PC-3 (cell line): ENCODE data around the gene GADD45B. TPM values are rescaled to one million over a fixed set of nuclear protein-coding genes. Genes with fewer than 3 reads are reported as not detected.
"Not testable (repeated sequence)": the region's sequence is repeated elsewhere in the genome, so short reads cannot be mapped to it uniquely, and the experiment has no call there.

Experiments used
- ATAC-seq: fragments of 200-7000 bp; cut with Tn5 transposase; 2 replicates; pipeline ENCODE4 v1.9.1; 2020; ENCODE audit warnings: mild to moderate bottlenecking, moderate library complexity
- BruUV-seq: library from RNA; stranded (reverse); fragments of 400-500 nt; replicated peaks from 2 replicates; lab custom pipeline; 2021; lab: Mats Ljungman, UMichigan
- CTCF ChIA-PET: fragments of 300-600 bp; sonication (Branson Sonifier 250); formaldehyde crosslinking; loops from one replicate; lab custom pipeline; 2022; ENCODE audit warnings: antibody characterized with exemption; lab: Charles Lee
- POLR2A ChIA-PET: fragments of 300-600 bp; sonication (Branson Sonifier 250); formaldehyde crosslinking; loops from one replicate; lab custom pipeline; 2022; ENCODE audit warnings: antibody characterized with exemption; ENCODE audit not compliant: unreplicated experiment; lab: Charles Lee
- DNase-seq: peaks from one replicate; pipeline ENCODE4 v3.0.0-alpha.2; 2015
- H2AFZ ChIP-seq: fragments of 300-600 bp; sonication (generic); 2 replicates; pipeline ENCODE4 v1.6.0; 2016; ENCODE audit warnings: antibody characterized with exemption, low read length
- H3F3A ChIP-seq: fragments of 300-600 bp; sonication (generic); one replicate; pipeline ENCODE4 v1.6.0; 2017; ENCODE audit warnings: antibody characterized with exemption, low read length, control low read depth, mild to moderate bottlenecking; ENCODE audit not compliant: unreplicated experiment
- H3K27ac ChIP-seq: fragments of 300-600 bp; sonication (generic); 2 replicates; pipeline ENCODE4 v1.5.1; 2016; ENCODE audit warnings: mild to moderate bottlenecking, low read length
- H3K27me3 ChIP-seq: fragments of 300-600 bp; sonication (generic); 2 replicates; pipeline ENCODE4 v1.6.1; 2016; ENCODE audit warnings: low read length, mixed read lengths
- H3K36me3 ChIP-seq: fragments of 300-600 bp; sonication (generic); 2 replicates; pipeline ENCODE4 v1.6.1; 2016; ENCODE audit warnings: low read depth, mixed run types, low read length, mixed read lengths
- H3K4me1 ChIP-seq: fragments of 300-600 bp; sonication (generic); 2 replicates; pipeline ENCODE4 v1.5.1; 2016; ENCODE audit warnings: low read length; ENCODE audit not compliant: insufficient read depth
- H3K4me2 ChIP-seq: fragments of 300-600 bp; sonication (generic); 2 replicates; pipeline ENCODE4 v1.6.0; 2016; ENCODE audit warnings: low read length
- H3K4me3 ChIP-seq: fragments of 300-600 bp; sonication (generic); 2 replicates; pipeline ENCODE4 v1.5.1; 2016; ENCODE audit warnings: mild to moderate bottlenecking, low read length, mixed read lengths
- H3K79me2 ChIP-seq: fragments of 300-600 bp; sonication (generic); 2 replicates; pipeline ENCODE4 v1.6.1; 2017; ENCODE audit warnings: low read length, mixed read lengths
- H3K9ac ChIP-seq: fragments of 300-600 bp; sonication (generic); 2 replicates; pipeline ENCODE4 v1.6.0; 2016; ENCODE audit warnings: mild to moderate bottlenecking, low read length
- H3K9me2 ChIP-seq: fragments of 300-600 bp; sonication (generic); replicated peaks from 2 replicates; pipeline ENCODE4 v1.6.1; 2016; ENCODE audit warnings: mixed run types, low read length, mixed read lengths
- H3K9me3 ChIP-seq: fragments of 300-600 bp; sonication (generic); 2 replicates; pipeline ENCODE4 v1.6.1; 2016; ENCODE audit warnings: low read length, mixed read lengths
- H4K20me1 ChIP-seq: fragments of 300-600 bp; sonication (generic); 2 replicates; pipeline ENCODE4 v1.6.1; 2016; ENCODE audit warnings: low read length, mixed read lengths
- CTCF ChIP-seq: fragments of 300-600 bp; sonication (generic); conservative IDR thresholded peaks from 2 replicates; pipeline ENCODE4 v1.5.1; 2017; ENCODE audit warnings: antibody characterized with exemption, low read depth, mild to moderate bottlenecking, low read length
- EZH2 ChIP-seq: fragments of 300-600 bp; sonication (generic); IDR thresholded peaks from one replicate; pipeline ENCODE4 v1.6.1; 2017; ENCODE audit warnings: antibody characterized with exemption, mild to moderate bottlenecking, low read length; ENCODE audit not compliant: unreplicated experiment
- EZH2phosphoT487 ChIP-seq: fragments of 300-600 bp; sonication (generic); IDR thresholded peaks from 2 replicates; pipeline ENCODE4 v1.6.1; 2018; ENCODE audit warnings: mild to moderate bottlenecking, antibody characterized with exemption, low read length, borderline replicate concordance
- intact Hi-C: fragments of 100-400 bp; cut with micrococcal nuclease; formaldehyde crosslinking; loops from 2 replicates; pipeline ENCODE4 v1.9.0; 2023
- total RNA-seq: library from RNA; depleted of rRNA; stranded (reverse); fragments of >200 nt; gene quantifications from 2 replicates; pipeline ENCODE4 v1.2.3, GENCODE V29; 2014

GADD45B gene
- total RNA-seq, 1 experiment from 2014 or later, result 137 TPM

- ChIA-PET CTCF (no interaction called here), POLR2A (interaction anchor here (0.6 kb wide), 1 partner anchor 1306 kb away, joined by 4 read pairs; the partner anchor contains the start of gene MRPL54)
- Histone ChIP-seq H3K4me3 (peak overlapping the region; percentile 93), H3K4me2 (peak overlapping the region; percentile 89), H3K36me3 (no peaks in the 10 kb centered on the region), H3K9me3 (no peaks in the 10 kb centered on the region), H3K9me2 (no peaks in the 10 kb centered on the region), H2AFZ (peak overlapping the region; percentile 50; the same call in 1 of the 2 replicates), H3F3A (no peaks in the 10 kb centered on the region), H3K4me1 (peaks cover 11% of the 10 kb centered on the region; the same call in 1 of the 2 replicates), H3K27me3 (no peaks in the 10 kb centered on the region), H4K20me1 (peaks cover 13% of the 10 kb centered on the region; the same call in 1 of the 2 replicates), H3K79me2 (peaks cover 65% of the 10 kb centered on the region), H3K27ac (peak overlapping the region; percentile 34), H3K9ac (peak overlapping the region; percentile 97)
- DNase-seq, result no peak
- TSS peak; percentile 18 for BruUV-seq
- peak; percentile 39; the same call in 1 of the 2 replicates for ATAC-seq
- intact Hi-C loops, result no loop called here
- no peak for TF ChIP-seq EZH2phosphoT487
Observed at GRCh38 chr19:2455851-2456570, 19.9 kb upstream of the GADD45B start.

GRCh38 chr19:2457394-2458037 is 18.4 kb upstream of the GADD45B start:
- intact Hi-C loops, result no loop called here
- TF ChIP-seq EZH2phosphoT487 (no peak), CTCF (no peak), EZH2 (no peak)
- H4K20me1 ChIP-seq, result peaks cover 13% of the 10 kb centered on the region; the same call in 1 of the 2 replicates
- H3K9me2 ChIP-seq, result no peaks in the 10 kb centered on the region
- CTCF ChIA-PET, result interaction anchor here (0.7 kb wide), 1 partner anchor 380 kb away, joined by 16 read pairs; no protein-coding TSS in a partner anchor
- H3K27me3 ChIP-seq, result no peaks in the 10 kb centered on the region
- H3K9ac ChIP-seq, result peak overlapping the region; percentile 67
- H3K4me1 ChIP-seq, result peaks cover 15% of the 10 kb centered on the region
- peak overlapping the region; percentile 89 for H3K4me2 ChIP-seq
- no peak for ATAC-seq
- H3K36me3 ChIP-seq, result no peaks in the 10 kb centered on the region
- POLR2A ChIA-PET, result interaction anchor here (0.6 kb wide), 1 partner anchor 121 kb away, joined by 5 read pairs; no protein-coding TSS in a partner anchor
- no peak for DNase-seq
- H3K4me3 ChIP-seq, result peak overlapping the region; percentile 65; the same call in 1 of the 2 replicates
- peaks cover 50% of the 10 kb centered on the region for H3K79me2 ChIP-seq
- peak overlapping the region; percentile 49 for H3K27ac ChIP-seq
- peak overlapping the region; percentile 83 for H2AFZ ChIP-seq
- H3F3A ChIP-seq, result no peaks in the 10 kb centered on the region
- H3K9me3 ChIP-seq, result no peaks in the 10 kb centered on the region
- TSS peak; percentile 30 for BruUV-seq

GRCh38 chr19:2458054-2458453 is 17.9 kb upstream of the GADD45B start:
- ATAC-seq (no peak), DNase-seq (no peak)
- ChIA-PET POLR2A (interaction anchor here (0.6 kb wide), 1 partner anchor 121 kb away, joined by 5 read pairs; no protein-coding TSS in a partner anchor), CTCF (interaction anchor here (0.7 kb wide), 1 partner anchor 379 kb away, joined by 16 read pairs; no protein-coding TSS in a partner anchor)
- Histone ChIP-seq H3K27ac (no peak overlapping the region), H3K9me2 (no peaks in the 10 kb centered on the region), H3F3A (no peaks in the 10 kb centered on the region), H3K9ac (no peak overlapping the region), H3K4me3 (no peak overlapping the region), H3K9me3 (no peaks in the 10 kb centered on the region), H4K20me1 (peaks cover 13% of the 10 kb centered on the region; the same call in 1 of the 2 replicates), H3K4me2 (no peak overlapping the region), H3K79me2 (peaks cover 45% of the 10 kb centered on the region), H3K36me3 (no peaks in the 10 kb centered on the region), H2AFZ (no peak overlapping the region), H3K4me1 (peaks cover 16% of the 10 kb centered on the region), H3K27me3 (no peaks in the 10 kb centered on the region)
- BruUV-seq, result no TSS peak
- TF ChIP-seq EZH2 (no peak), EZH2phosphoT487 (no peak), CTCF (no peak)
- intact Hi-C loops, result no loop called here

GRCh38 chr19:2458776-2459175 is 17.2 kb upstream of the GADD45B start:
- POLR2A ChIA-PET, H3K27ac ChIP-seq, H3K4me3 ChIP-seq, H3K36me3 ChIP-seq, CTCF ChIA-PET, DNase-seq, BruUV-seq, intact Hi-C loops, H3K9me3 ChIP-seq, H3K27me3 ChIP-seq, H2AFZ ChIP-seq, H3K4me2 ChIP-seq, H3F3A ChIP-seq, H3K9ac ChIP-seq, ATAC-seq, H3K9me2 ChIP-seq: not testable (repeated sequence)
- Histone ChIP-seq H3K4me1 (peaks cover 16% of the 10 kb centered on the region), H3K79me2 (peaks cover 38% of the 10 kb centered on the region), H4K20me1 (peaks cover 13% of the 10 kb centered on the region; the same call in 1 of the 2 replicates)
